Measurements from ENCODE around the gene CNGA3.
"Not testable (repeated sequence)": the region's sequence is repeated elsewhere in the genome, so short reads cannot be mapped to it uniquely, and the experiment has no call there.

CNGA3 gene
- 0 to 0.18 (median 0) reads per million in 4 experiments for total RNA-seq

DNA sequence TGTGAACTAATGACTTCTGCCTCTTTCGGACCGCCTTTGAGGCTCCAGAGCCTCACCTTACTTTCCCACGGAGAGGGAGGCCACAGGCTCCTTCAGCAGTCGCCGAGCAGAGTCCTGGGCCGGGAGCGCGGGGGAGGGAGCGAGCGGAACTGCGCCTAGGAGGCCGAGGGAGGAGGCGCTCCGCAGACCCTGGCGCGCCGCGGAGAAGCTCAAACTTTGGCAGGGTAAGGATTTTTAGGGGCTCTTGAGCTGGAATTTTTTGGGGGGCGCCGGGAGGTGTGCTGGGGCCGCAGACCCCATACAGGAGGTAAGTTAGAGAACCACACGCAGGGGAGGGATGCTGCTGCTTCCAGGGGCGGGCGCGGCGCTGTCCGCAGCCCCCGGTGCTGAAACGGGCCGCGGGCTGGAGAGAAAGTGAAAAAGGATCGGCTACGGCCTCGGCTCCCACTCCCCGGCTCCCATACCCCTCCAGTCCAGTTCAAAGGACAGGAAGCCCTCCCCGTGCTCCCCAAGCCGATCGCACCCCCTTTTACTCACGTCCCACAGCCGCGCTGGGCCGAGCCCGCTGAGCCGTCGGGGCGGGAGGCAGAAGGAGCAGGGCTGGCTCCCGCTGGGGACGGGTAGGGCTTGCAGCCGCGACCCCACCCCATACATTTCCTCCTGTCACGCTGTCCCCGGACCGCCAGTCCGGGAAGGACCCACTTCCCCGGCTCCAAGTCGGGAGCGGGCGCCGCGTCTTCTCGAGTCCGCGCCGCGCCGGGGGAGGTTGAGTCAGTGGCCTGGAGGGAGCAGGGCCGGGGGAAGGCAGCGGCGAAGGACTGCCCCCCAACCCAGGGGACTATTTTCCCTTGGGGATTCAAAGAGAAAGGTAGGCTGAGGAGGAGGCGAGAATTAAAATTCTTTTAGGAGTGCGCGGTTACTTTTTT is at the start of gene CNGA3:
CNGA3 (plus strand) TSS at position 146 of the 926 bp plus-strand sequence. CDS start 23,520 bp downstream, outside the sequence.
- DNase-seq, result no peak

DNA sequence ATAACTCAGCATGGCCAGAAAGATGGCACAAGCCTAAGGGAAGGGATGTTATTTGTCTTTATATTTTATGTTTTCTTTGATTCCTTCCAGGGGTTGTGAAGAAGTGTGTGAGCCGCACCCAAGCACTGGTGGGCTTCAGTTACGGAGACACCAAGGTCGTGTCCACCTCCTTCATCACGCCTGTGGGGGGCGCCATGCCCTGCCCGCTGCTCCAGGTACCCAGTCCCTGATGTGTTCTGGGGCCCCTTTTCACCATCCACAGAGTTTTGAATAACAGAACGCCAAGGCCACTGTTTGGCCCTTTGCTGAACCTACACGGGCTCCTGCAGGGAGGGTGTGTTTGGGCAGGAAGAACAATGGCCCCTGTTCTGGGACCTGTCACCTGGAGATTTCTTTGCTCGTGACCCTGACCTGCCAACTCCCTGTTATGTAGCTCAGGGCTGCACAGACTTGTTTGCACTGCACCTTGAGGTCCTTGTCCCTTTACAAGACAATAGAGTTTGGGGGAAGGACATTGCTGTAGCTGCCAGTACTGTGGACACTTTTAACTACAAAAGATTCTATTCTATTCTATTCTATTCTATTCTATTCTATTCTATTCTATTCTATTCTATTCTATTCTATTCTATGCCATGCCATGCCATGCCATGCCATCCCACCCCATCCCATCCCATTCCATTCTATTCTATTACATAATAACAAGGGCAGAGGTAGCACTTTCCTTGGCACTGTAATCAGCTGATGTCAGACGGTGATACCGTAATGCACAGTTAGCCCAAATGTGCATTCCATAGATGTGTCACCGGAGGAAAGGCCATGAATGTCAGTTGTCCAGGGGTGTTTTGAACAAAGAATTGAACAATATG is 48.2 kb upstream of the CNGA3 start:
- no peak for DNase-seq

DNA sequence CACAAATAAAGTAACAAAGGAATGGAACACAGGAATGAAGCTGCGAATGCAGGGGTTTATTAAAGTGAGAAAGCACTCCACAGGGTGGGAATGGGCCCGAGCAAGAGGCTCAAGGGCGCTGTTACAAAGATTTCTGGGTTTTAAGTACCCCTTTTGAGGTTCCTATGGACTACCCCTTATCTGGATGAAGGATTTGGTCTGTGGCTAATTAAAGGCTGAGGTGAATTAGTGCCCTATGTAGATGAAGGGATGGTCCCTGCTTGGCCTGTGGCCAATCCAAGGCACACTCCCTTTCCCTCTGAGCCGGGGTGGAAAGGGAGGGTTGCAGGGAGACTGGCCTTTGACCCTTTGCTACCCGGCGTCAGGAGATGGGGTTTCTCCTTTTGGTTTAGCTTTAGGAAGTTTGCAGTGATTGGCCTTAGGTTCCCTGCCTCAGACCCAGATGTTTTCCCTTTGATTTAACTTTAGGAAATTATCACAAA is 47.5 kb upstream of the CNGA3 start:
- no peak for DNase-seq

DNA sequence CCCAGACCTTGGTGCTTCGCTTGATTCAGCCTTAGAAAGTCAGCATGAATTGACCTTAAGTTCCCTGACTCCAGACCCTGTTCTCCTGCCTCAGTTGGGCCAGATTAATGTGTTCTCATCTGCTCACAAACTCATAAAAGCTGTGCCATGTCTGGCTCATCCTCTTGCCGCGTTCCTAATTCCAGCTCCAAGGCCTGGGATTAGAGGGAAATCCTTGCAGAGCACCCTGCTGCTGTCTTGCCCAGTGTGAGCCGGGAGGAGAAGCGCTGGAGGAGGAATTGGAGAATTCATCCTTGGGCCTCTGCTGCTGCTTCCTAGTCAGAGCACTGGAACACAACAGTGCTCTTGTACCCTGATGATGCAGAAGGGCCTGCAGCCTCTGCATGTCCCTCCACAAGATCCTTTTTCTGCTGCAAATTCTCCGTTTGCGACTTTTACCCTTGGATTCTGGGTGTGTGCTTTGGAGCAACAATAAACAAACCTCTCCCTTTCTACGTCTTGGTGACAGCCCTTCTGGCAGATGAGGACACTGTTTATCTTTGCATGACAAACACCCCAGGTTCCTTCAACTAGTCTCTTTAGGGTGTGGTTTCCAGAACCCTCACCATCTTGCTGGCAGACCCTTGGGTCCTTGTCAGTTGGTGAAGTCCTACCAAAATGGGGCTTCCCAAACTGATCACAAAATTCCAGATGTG is 46.9 kb upstream of the CNGA3 start:
- DNase-seq, result no peak

DNA sequence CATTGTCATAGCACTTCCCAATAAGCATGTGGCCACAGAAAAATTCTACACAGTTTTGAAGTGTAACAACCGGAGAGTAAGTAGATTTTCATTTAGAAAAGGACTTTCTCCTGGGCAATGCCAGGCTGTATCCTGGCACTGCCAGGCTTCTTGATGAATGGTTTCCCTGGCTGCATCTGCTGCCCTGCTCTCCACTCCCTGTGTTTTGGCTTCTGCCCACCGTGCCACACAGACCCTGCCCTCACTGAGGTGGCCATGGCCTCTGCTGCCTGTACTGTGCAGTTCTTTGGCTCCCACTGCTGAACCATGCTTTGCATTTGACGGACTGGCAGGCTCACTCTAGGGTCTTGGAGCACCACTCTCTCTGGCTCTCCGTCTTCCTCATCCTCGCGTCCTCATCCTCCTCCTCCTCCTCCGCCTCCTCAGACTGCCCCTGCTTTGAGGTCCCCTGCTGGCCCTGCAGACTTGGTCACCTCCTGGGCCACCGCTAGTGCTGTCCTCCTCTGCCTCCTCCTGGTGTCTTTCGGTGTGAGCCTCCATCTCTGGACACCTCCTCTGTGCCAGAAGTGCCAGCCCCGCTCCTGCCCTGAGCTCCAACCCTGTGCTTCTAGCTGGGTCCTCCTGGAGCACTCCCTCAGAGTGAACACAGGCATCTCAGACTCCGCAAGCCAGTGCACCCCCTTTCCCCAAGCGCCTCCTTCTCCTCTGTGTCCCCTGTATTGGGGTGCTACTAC is 45.9 kb upstream of the CNGA3 start:
- no peak for DNase-seq

DNA sequence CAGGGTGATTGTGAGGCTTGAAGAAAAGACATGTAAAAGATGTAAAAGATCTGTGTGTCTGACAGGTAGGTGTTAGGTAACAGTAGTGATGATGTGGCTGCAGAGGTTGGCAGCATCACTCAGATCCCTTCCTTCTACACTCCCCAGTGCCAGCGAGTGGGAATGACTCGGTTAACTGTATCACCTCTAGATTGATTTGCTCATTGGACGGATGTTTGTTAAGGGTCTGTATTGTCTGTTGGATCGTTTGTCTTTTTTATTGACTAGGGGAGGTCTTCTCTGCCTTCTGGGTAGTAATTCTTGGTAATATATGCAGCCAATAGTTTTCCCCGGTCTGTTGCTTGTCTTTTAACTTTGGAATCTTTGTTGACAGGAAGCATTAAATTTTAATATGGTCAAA is 44.8 kb upstream of the CNGA3 start:
- DNase-seq, result no peak

DNA sequence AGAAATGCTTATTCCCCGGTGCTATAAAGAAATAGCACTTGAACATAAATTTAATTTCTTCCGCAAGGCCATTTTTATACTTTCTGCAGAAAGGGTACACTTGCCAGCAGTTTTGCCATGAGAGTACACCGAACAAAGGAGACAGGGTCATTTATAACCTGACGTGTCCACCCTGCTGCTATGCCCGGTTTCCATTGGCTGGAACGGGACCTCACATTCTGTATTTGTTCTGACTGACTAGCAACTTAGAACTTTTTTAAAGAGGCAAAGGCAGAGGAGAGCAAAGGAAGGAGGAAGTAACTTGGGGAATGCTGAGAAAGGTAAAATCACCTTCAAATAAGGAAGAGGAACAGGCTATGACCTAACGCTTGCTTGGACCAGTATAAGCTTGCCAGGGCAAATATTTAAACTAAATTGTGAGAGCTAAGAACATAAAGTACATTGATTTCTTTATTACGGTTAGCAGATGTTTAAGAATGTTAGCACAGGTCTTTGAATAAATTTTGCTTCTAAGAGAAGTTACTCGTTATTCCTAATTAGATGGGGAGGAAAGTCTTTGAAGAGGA is 39.0 kb upstream of the CNGA3 start:
- DNase-seq, result not testable (repeated sequence)

DNA sequence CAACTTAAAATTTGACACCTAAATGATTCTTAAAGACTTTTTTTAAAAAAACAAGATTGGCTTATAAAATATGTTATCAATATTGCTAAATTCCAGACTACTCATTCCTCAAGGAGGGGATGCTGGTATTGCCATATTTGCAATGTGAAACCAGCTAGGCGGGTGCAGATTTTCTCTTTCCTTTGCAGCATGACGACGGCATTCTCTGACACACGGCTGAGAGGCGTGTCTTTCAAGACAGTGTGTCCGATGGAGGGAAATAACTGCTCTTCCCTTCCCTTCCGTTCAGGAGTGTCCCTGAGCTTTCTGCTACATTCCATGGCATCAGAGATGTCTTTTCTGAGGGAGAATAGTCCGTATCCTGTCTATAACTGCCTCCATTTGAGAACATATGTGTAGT is 38.2 kb upstream of the CNGA3 start:
- no peak for DNase-seq

DNA sequence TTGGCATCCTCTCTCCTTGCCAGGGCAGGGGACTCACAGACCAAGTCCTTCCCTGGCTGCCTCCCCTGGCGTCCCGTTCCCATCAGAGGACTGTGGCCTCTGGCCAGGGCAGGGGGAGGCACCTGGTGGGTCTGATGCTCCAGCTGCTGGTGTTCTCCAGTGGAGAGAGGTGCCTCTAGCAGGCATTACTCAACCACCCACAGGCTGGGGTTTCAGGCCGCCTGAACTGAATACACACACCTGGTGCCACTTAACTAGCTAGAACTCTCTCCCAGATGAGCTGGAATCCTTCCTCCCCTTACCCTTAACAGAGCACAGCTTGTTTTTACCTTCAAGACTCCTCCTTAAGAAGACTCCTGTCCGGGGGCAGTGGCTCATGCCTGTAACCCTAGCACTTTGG is 37.7 kb upstream of the CNGA3 start:
- DNase-seq, result no peak

DNA sequence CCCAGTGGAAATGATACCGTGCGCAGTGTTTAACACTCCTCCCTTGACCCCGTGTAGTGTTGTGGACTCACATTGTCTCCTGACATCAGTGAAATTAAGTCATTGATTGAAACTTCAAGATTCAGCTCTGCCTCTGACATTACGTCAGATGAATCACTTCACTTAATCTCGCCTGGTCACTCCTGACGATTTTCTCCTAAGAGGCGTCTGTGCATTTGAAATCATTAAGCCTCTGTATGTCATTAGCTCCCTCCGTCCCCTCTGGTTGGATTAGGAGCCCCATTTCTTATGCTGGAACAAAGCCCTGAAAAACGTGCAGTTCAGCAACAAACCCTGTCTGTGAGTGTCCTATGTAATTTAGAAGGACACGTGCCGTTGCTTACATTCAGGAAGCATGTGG is 36.7 kb upstream of the CNGA3 start:
- no peak for DNase-seq

DNA sequence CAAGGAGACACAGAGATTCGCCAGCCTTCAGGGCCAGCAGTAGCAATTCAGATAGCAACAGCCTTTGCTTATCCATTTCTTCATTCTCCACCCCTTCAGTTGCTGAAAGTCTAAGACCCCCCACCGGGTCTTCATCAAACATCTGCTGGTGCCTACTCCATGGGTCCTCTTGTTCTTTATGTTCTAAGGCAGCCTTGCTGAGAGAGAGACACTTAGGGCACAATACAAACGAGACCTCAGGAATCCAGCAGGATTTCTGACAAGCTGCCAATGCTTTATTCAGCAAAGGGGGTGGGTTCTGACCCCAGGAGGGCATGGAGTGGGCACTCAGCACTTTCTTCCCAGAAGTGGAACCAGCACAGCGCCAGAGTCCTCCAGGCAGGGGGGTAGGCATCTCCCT is 36.2 kb upstream of the CNGA3 start:
- no peak for DNase-seq

DNA sequence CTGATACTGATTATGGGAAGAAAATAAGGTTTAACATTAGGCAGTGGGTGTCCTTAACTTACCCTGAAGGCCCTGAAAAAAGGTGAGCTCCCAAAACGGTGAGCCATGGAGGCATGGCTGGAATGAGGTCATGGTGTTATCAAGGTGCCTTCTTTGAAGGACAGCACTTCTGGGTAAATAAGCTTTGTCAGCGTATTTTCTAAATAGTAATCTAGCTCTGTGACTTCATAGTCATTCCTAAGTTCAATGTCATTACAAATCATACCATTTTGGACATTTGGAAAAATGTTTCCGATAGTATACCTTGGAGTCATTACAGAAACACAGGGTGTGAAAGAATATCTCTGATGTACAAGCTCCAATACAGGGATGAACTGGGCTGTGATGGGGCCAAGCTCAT is 35.2 kb upstream of the CNGA3 start:
- DNase-seq, result no peak

DNA sequence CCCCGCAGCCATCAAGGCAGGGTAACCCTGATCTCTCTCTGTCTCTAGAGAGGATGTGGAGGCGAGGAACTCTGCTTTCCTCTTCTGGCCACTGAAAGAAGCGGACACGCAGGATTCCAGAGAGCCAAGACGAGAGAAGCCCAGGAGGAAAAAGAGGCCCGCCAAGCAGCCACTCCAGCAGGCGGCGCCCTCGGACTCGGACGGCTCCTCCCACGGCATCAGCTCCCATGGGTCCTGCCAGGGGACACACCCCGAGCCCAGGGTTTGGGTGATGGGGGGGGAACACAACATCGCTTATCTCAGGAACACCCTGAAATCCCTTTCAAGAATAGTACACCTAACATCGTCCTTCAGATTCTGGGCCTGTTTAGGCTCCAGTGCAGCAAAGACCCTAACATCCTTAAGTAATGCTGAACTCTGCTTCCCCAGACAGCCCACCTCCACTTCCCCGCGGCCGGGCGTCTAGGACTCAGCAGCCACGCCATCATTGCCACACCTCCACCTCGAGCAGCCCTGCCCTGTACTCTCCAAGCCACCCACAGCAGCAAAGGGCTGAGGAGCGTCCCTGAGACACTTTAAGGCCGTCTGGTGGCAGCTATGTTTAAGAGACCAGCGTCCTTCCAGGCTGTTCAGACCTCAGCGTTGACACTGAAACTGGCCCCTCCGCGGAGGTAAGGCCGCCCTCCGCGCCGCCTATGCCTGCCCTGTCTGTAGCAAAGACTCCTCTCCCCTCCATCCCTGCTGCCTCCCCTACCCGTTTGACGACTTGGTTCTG is 34.3 kb upstream of the CNGA3 start:
- no peak for DNase-seq

DNA sequence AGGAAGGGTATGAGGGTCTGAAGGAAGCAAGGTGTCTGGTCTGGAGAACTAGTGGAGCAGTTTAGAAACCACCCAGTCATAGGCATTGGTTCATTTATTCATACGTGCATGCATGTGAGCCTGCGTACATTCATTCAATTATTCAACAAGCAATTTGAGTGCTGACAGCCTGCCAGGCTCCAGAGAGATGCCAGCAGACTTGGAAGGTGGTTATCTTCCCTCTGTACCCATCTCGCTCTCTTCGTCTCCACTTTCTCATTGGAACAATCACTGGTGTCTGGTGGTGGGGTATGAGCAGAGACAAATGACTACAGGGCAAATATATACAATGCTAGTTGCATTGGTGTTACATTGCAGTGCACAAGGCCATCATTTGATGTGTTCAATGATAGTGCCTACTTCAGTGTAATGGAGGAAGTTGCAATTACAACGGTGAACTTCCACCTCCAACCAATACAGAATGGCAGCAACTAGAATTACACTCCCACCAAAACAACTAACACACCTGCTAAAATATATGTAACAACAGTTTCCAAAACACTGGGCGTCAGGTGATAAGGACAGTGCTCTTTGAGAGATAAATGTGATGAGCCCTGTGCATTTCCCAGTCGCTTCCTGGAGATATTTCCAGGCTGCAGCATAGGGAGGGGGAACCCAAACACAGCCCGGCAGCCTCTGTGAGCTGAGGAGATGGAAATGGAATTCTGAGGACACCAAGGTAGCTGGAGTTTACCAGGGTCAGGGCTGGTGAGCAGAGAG is 32.6 kb upstream of the CNGA3 start:
- DNase-seq, result no peak

DNA sequence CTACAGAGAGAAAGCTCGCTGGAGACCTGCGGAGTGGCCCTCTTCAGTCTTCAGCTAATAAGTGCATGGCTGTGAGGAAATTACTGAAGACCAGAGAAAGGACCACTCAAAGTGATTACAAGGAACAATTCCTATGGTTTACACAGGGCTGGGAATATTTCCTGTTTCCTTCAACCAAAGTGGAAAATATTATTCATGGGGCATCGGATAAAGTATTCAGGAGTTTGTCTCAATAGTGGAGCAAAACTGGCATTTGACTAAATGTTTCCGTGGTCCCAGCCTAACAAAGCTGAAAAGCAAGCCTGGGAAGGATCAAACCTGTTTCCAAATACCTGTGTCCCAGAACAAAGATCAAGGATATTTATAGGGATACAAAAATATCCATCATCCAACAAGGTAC is 32.0 kb upstream of the CNGA3 start:
- DNase-seq, result no peak

DNA sequence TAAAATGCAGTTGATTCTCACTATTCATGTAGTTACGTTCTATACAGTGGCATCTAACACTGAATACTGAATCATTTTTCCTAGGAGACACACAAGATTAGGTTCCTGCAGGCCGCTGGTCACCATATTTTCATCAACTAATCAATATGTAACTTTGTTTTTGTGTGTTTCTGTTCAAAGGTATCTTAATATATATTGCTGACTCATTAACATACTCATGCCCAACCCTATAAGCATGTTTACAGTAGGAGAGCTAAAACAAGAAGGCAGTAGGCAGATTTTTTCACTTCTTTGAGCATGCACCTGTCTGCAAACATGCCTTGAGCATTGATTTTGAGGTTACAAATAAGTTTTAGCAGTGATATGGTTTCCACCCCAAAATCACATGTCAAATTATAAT is 30.3 kb upstream of the CNGA3 start:
- DNase-seq, result no peak

DNA sequence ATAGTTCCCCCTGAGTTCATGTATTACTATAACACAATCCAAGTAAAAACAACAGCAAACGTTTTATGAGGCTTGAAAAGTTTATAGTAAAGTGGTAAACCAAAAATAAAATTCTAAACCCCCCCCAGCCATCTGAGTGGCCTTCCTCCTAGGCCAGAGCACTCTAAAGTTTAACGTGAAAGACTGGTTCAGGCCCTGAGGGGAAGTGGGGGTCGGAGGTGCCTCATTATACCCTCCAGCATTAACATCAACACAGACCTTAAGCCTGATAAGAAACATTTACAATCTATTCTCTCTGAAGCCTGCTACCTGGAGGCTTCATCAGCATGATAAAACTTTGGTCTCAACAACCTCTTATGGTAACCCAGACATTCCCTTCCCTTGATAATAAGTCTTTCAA is 29.0 kb upstream of the CNGA3 start:
- DNase-seq, result no peak

DNA sequence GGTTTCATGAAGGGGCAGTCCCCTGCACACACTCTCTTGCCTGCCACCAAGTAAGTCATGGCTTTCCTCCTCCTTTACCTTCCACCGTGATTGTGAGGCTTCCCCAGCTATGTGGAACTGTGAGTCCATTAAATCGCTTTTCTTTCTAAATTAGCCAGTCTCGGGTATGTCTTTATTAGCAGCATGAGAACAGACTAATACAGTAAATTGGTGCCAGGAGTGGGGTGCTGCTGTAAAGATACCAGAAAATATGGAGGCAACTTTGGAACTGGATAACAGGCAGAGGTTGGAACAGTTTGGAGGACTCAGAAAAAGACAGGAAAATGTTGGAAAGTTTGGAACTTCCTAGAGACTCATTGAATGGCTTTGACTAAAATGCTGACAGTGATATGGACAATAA is 26.1 kb upstream of the CNGA3 start:
- not testable (repeated sequence) for DNase-seq

DNA sequence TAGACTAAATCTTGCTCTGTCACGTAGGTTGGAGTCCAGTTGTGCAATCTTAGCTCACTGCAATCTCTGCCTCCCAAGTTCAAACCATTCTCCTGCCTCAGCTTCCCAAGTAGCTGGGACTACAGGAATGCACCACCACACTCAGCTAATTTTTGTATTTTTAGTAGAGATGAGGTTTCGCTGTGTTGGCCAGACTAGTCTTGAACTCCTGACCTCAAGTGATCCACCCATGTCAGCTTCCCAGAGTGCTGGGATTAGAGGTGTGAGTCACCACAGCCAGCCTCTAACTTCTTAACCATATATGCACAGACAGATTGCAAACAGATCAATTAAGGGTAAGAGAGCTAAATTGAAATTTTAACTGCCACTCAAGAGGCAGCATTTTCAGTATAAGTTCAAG is 22.1 kb upstream of the CNGA3 start:
- no peak for DNase-seq

DNA sequence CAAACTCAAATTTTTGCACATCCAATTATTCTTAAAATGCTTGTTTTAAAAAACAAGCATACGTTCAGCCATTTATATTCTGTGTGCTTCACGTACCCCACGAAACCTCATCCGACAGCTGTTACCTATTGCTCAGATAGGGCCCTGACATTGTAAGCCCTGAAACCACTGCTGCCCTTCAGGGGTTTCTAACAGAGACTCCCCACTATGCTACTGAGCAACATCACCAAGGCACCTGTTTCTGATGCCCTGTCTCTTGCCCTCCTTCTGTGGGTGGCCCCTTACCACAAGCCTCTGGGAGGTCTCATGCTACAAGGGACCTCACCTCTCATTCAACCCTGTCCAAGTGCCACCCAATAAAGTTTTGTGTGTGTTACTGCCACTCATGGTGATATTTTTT is 18.5 kb upstream of the CNGA3 start:
- DNase-seq, result no peak

Measured in effector CD8-positive, alpha-beta T cell (primary cell).